GM12878 (cell line): ENCODE results near the gene MFSD6. TPM values are rescaled to one million over a fixed set of nuclear protein-coding genes. Genes with fewer than 3 reads are reported as not detected.
A peak's percentile ranks its signal among the peaks of the same experiment; 100 is the strongest.

Experiments used
- ATAC-seq: fragments of 200-7000 bp; cut with Tn5 transposase; 3 replicates; pipeline ENCODE4 v1.9.1; 2020; ENCODE audit warnings: mild to moderate bottlenecking, moderate library complexity
- BruUV-seq: library from RNA; stranded (reverse); fragments of 400-500 nt; replicated peaks from 2 replicates; lab custom pipeline; 2021; lab: Mats Ljungman, UMichigan
- CTCF ChIA-PET: fragments of 300-600 bp; sonication (Branson Sonifier 250); formaldehyde crosslinking; extraction: SDS; loops from one replicate; lab custom pipeline; 2021; ENCODE audit warnings: inconsistent platforms; lab: Yijun Ruan, JAX
- POLR2A ChIA-PET: fragments of 350-600 bp; formaldehyde crosslinking; extraction: SDS; loops from one replicate; lab custom pipeline; 2021; ENCODE audit warnings: inconsistent platforms; lab: Charles Lee
- RAD21 ChIA-PET: fragments of 300-600 bp; sonication (Branson Sonifier 250); formaldehyde crosslinking; loops from one replicate; lab custom pipeline; 2023; ENCODE audit warnings: antibody characterized with exemption; ENCODE audit not compliant: unreplicated experiment; lab: Charles Lee
- SMC1A ChIA-PET: fragments of 300-600 bp; sonication (Branson Sonifier 250); formaldehyde crosslinking; loops from one replicate; lab custom pipeline; 2023; ENCODE audit not compliant: unreplicated experiment, uncharacterized antibody; lab: Charles Lee
- DNase-seq: peaks from one replicate; pipeline ENCODE4 v3.0.0-alpha.2; 2011; ENCODE audit warnings: low read depth, low spot score
- FAIRE-seq: peaks from 3 replicates; lab custom pipeline; 2011; peaks lifted over from hg19 to GRCh38; lab: Jason Lieb, UNC
- H2AFZ ChIP-seq: 2 replicates; pipeline ENCODE4 v1.6.0; 2011; ENCODE audit warnings: low read depth, low read length, control low read depth; ENCODE audit not compliant: control insufficient read depth
- H3K27ac ChIP-seq: 2 replicates; pipeline ENCODE4 v1.5.1; 2011; ENCODE audit warnings: control low read depth; ENCODE audit not compliant: control insufficient read depth, insufficient read depth
- H3K27me3 ChIP-seq, 2 experiments: replicated peaks in 1 of 2; 2 replicates each; pipeline versions ENCODE4 v1.6.0 to v1.6.1; 2011; ENCODE audit warnings: low read length in 1 of 2; ENCODE audit not compliant: control insufficient read depth in 2 of 2, insufficient read depth in 2 of 2
- H3K36me3 ChIP-seq, 2 experiments: 2 replicates each; pipeline ENCODE4 v1.5.1; 2011; ENCODE audit warnings: low read length in 1 of 2; ENCODE audit not compliant: control insufficient read depth in 2 of 2, insufficient read depth in 2 of 2
- H3K4me1 ChIP-seq: 2 replicates; pipeline ENCODE4 v1.6.1; 2011; ENCODE audit warnings: mild to moderate bottlenecking, low read length, moderate library complexity, mixed read lengths; ENCODE audit not compliant: control insufficient read depth, insufficient read depth
- H3K4me2 ChIP-seq: 2 replicates; pipeline ENCODE4 v1.6.0; 2011; ENCODE audit warnings: control low read depth; ENCODE audit not compliant: control insufficient read depth, insufficient read depth
- H3K4me3 ChIP-seq: fragments of 200-600 bp; sonication (generic); 2 replicates; pipeline ENCODE4 v1.5.1; 2016
- H3K79me2 ChIP-seq: 2 replicates; pipeline ENCODE4 v1.6.0; 2011; ENCODE audit warnings: low read length; ENCODE audit not compliant: control insufficient read depth, insufficient read depth
- H3K9ac ChIP-seq: 2 replicates; pipeline ENCODE4 v1.8.0; 2011; ENCODE audit warnings: low read length, control low read depth, mixed read lengths; ENCODE audit not compliant: control insufficient read depth, insufficient read depth
- H3K9me3 ChIP-seq: replicated peaks from 3 replicates; pipeline ENCODE4 v1.5.1; 2011; ENCODE audit warnings: mild to moderate bottlenecking, low read length; ENCODE audit not compliant: control insufficient read depth, insufficient read depth
- H4K20me1 ChIP-seq: 2 replicates; pipeline ENCODE4 v1.6.0; 2011; ENCODE audit not compliant: control insufficient read depth, insufficient read depth
- ASH2L ChIP-seq: fragments of 300-600, 200-600 bp; sonication (generic); IDR thresholded peaks from 2 replicates; pipeline ENCODE4 v1.6.1; 2017; ENCODE audit warnings: low read depth, mild to moderate bottlenecking, borderline replicate concordance
- BCL3 ChIP-seq: IDR thresholded peaks from 2 replicates; pipeline ENCODE4 v1.6.1; 2011; ENCODE audit warnings: borderline replicate concordance, low read depth, mild to moderate bottlenecking, moderate library complexity, low read length; ENCODE audit not compliant: insufficient read depth, poor library complexity, severe bottlenecking
- EZH2 ChIP-seq: IDR thresholded peaks from 2 replicates; pipeline ENCODE4 v1.6.1; 2012; ENCODE audit warnings: low read depth, mild to moderate bottlenecking, control low read depth, inconsistent platforms, low read length, borderline replicate concordance; ENCODE audit not compliant: control insufficient read depth
- IKZF2 ChIP-seq, 2 experiments: fragments of 450-650 bp; IDR thresholded peaks; 2 replicates each; pipeline ENCODE4 v1.6.1; 2017; ENCODE audit warnings: mild to moderate bottlenecking in 2 of 2, moderate library complexity in 2 of 2
- LARP7 ChIP-seq: fragments of 450-650 bp; IDR thresholded peaks from 2 replicates; pipeline ENCODE4 v1.6.1; 2017; ENCODE audit warnings: mild to moderate bottlenecking
- NR2C2 ChIP-seq: IDR thresholded peaks from 2 replicates; pipeline ENCODE4 v1.6.1; 2011; ENCODE audit warnings: borderline replicate concordance, low read depth; ENCODE audit not compliant: control insufficient read depth, insufficient read length
- SP1 ChIP-seq: IDR thresholded peaks from one replicate; pipeline ENCODE4 v1.6.1; 2011; ENCODE audit warnings: low read depth, low read length
- SPI1 ChIP-seq: IDR thresholded peaks from 2 replicates; pipeline ENCODE4 v1.6.1; 2011; ENCODE audit warnings: low read depth, mild to moderate bottlenecking, low read length, moderate library complexity, borderline replicate concordance; ENCODE audit not compliant: insufficient read depth
- SRF ChIP-seq, 2 experiments: IDR thresholded peaks; 2 replicates each; pipeline ENCODE4 v1.6.1; 2011; ENCODE audit warnings: low read depth in 2 of 2, low read length in 2 of 2, mild to moderate bottlenecking in 1 of 2, moderate library complexity in 1 of 2
- ZNF24 ChIP-seq: fragments of 450-650 bp; IDR thresholded peaks from 2 replicates; pipeline ENCODE4 v1.6.1; 2017; ENCODE audit warnings: antibody characterized with exemption, mild to moderate bottlenecking
- WGBS: methylation state at CpG from one replicate; pipeline ENCODE4 v1.1.6; 2016; ENCODE audit warnings: low lambda C conversion rate; ENCODE audit not compliant: insufficient replicate concordance, insufficient coverage; ENCODE audit errors: missing lambda C conversion rate; 5-methylcytosine and 5-hydroxymethylcytosine counted together
- in situ Hi-C: fragments of 300-500 bp; cut with MboI; formaldehyde crosslinking; loops from 9 replicates; pipeline ENCODE4 v1.14.3; 2018; ENCODE audit warnings: mixed read lengths
- intact Hi-C: fragments of 100-400 bp; cut with micrococcal nuclease; formaldehyde crosslinking; loops from one replicate; pipeline ENCODE4 v1.14.2; 2022; ENCODE audit not compliant: unreplicated experiment
- polyA plus RNA-seq, 11 experiments: library from polyadenylated mRNA; depleted of rRNA in 4 of 11; unstranded in 6 of 11; stranded (reverse) in 5 of 11; fragments of >200 nt; fragmentation: Nextera tagmentation in 4 of 11; fragmentation: Illumina TruSeq in 1 of 11; extraction: Ambion mirVana in 4 of 11; extraction: Trizol in 1 of 11; gene quantifications; 1 replicate in 1 of 11; 2 replicates in 10 of 11; pipeline versions ENCODE4 v1.2.1 to v1.2.3, GENCODE V29; 2011 to 2016; ENCODE audit warnings: inconsistent platforms in 2 of 11, missing spikeins in 2 of 11, low read depth in 1 of 11
- total RNA-seq, 4 experiments: library from RNA; depleted of rRNA in 3 of 4; stranded (reverse); fragments of >200 nt in 3 of 4; fragmentation: Illumina TruSeq in 1 of 4; extraction: Trizol in 1 of 4; gene quantifications; 2 replicates each; pipeline versions ENCODE4 v1.2.1 to v1.2.3, GENCODE V29; 2013 to 2021
- TF ChIP-seq, protein P1 (sequence below): IDR thresholded peaks from 2 replicates; pipeline ENCODE4 v1.6.1; 2012; ENCODE audit warnings: improper control_type of control experiment, low read depth, low read length; ENCODE audit not compliant: insufficient replicate concordance

Gene MFSD6
- total and polyA plus RNA-seq, 10 of the 15 experiments (the other 5 are each of a cell fraction or from before 2014, with no cell fraction given): 6.7 to 42.6 (median 24.2) TPM

GRCh38 chr2:190527214-190527613 lies 119.1 kb downstream of the MFSD6 start:
- RAD21 ChIA-PET: interaction anchor here (1.0 kb wide), 1 partner anchor 13 kb away, joined by 3 read pairs; no protein-coding TSS in a partner anchor
- Histone ChIP-seq H3K4me1 (peaks cover 41% of the 10 kb centered on the region), H3K36me3 (0 out of 4 replicates have a peak, but pooled peaks cover 0 to 2% of the 10 kb centered on the region in 2 experiments), H4K20me1 (no peaks in the 10 kb centered on the region), H2AFZ (peak overlapping the region; percentile 48), H3K4me2 (peak overlapping the region; percentile 41; the same call in 1 of the 2 replicates), H3K4me3 (no peak overlapping the region), H3K79me2 (peaks cover 13% of the 10 kb centered on the region), H3K27ac (peak overlapping the region; percentile 38), H3K9me3 (no peaks in the 10 kb centered on the region), H3K9ac (no peak overlapping the region), H3K27me3 (no peaks in the 10 kb centered on the region)
- FAIRE-seq (no peak), ATAC-seq (no peak), DNase-seq (no peak)
- 32% methylated on average over 4 of the region's 4 CpGs for WGBS
- in situ Hi-C loops: no loop called here
- POLR2A ChIA-PET: no interaction called here
- SMC1A ChIA-PET: no interaction called here
- intact Hi-C loops: loop anchor here (5.0 kb wide), 1 partner anchor 275 kb away; no protein-coding TSS in a partner anchor
- no TSS peak for BruUV-seq
- CTCF ChIA-PET: no interaction called here
- no peak for TF ChIP-seq BCL3
- no peak for TF ChIP-seq NR2C2
- peak in 1 of 2 experiments; percentile 16; a peak in 1 of 4 replicates for TF ChIP-seq IKZF2 (IDR thresholded peaks at IDR 0.05)
- no peak for TF ChIP-seq SPI1
- peak; percentile 61 to 93 for TF ChIP-seq SRF (IDR thresholded peaks at IDR 0.05; ENCODE audit: low read depth in 2 of 2, low read length in 2 of 2)
- no peak for TF ChIP-seq ASH2L
- no peak for TF ChIP-seq ZNF24
- TF ChIP-seq, protein P1, sequence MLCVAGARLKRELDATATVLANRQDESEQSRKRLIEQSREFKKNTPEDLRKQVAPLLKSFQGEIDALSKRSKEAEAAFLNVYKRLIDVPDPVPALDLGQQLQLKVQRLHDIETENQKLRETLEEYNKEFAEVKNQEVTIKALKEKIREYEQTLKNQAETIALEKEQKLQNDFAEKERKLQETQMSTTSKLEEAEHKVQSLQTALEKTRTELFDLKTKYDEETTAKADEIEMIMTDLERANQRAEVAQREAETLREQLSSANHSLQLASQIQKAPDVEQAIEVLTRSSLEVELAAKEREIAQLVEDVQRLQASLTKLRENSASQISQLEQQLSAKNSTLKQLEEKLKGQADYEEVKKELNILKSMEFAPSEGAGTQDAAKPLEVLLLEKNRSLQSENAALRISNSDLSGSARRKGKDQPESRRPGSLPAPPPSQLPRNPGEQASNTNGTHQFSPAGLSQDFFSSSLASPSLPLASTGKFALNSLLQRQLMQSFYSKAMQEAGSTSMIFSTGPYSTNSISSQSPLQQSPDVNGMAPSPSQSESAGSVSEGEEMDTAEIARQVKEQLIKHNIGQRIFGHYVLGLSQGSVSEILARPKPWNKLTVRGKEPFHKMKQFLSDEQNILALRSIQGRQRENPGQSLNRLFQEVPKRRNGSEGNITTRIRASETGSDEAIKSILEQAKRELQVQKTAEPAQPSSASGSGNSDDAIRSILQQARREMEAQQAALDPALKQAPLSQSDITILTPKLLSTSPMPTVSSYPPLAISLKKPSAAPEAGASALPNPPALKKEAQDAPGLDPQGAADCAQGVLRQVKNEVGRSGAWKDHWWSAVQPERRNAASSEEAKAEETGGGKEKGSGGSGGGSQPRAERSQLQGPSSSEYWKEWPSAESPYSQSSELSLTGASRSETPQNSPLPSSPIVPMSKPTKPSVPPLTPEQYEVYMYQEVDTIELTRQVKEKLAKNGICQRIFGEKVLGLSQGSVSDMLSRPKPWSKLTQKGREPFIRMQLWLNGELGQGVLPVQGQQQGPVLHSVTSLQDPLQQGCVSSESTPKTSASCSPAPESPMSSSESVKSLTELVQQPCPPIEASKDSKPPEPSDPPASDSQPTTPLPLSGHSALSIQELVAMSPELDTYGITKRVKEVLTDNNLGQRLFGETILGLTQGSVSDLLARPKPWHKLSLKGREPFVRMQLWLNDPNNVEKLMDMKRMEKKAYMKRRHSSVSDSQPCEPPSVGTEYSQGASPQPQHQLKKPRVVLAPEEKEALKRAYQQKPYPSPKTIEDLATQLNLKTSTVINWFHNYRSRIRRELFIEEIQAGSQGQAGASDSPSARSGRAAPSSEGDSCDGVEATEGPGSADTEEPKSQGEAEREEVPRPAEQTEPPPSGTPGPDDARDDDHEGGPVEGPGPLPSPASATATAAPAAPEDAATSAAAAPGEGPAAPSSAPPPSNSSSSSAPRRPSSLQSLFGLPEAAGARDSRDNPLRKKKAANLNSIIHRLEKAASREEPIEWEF: no peak
- no peak for TF ChIP-seq EZH2
- TF ChIP-seq SP1: no peak
- no peak for TF ChIP-seq LARP7
- TF ChIP-seq, all 136 proteins: peak for 2
